NCI-H2081 treated with DMSO at 0.1 percent for 48 hours (cell line): ENCODE data around the gene RABGAP1L.
A peak's percentile ranks its signal among the peaks of the same experiment; 100 is the strongest.
"Not testable (repeated sequence)": the region's sequence is repeated elsewhere in the genome, so short reads cannot be mapped to it uniquely, and the experiment has no call there.

Source experiments
- DNase-seq: peaks from one replicate; lab custom pipeline; 2025; lab: John Stamatoyannopoulos, UW

The RABGAP1L gene

GRCh38 chr1:174877208-174877673 lies 717.9 kb downstream of the RABGAP1L start:
- peak; percentile 31 for DNase-seq

GRCh38 chr1:174880171-174880570 lies 720.9 kb downstream of the RABGAP1L start:
- no peak for DNase-seq

GRCh38 chr1:174883409-174883808 lies 724.1 kb downstream of the RABGAP1L start:
- no peak for DNase-seq

- no peak for DNase-seq
These were observed 724.7 kb downstream of the RABGAP1L start for GRCh38 chr1:174884038-174884437.

DNA sequence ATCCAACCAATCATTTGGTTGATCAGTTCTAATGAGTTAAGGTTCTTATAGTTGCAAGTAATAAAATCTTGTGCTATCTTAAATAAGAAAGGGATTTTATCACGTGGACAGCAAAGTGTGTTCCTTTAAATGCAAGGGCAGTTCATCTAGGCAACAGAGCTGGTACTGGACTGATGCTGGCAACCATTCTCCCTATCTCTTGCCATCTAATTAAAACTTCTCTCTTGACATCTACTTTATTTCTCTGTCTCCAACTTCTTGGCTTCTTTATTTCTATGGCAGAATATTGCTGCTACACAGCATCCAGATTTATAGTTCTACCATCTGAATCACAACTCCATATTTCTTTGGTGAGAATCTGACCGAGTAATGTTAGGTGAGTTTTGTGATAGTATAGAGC lies 725.2 kb downstream of the RABGAP1L start:
- no peak for DNase-seq

- no peak for DNase-seq
These were observed 730.7 kb downstream of the RABGAP1L start for GRCh38 chr1:174890024-174890423.

DNA sequence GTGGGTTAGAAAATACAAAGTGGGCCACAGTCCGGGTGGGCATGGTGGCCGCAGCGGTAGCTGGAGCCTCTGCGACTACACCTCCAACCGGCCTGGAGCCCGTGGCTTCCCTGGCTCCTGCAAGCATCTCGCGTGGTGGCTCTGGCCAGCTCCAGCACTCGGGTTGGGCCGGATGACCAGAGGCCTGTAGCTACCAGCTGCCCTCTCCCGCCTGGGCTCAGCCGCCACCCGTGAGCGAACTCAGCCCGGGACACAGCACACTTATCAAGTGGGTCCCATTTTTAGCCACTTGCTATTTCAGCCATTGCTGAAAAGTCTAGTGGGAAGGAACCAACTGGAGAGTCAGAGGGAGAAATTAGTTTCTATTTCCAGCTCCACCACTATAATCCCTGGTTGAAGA lies 732.7 kb downstream of the RABGAP1L start:
- DNase-seq: no peak

- no peak for DNase-seq
These were observed 734.9 kb downstream of the RABGAP1L start for GRCh38 chr1:174894117-174894762.

DNA sequence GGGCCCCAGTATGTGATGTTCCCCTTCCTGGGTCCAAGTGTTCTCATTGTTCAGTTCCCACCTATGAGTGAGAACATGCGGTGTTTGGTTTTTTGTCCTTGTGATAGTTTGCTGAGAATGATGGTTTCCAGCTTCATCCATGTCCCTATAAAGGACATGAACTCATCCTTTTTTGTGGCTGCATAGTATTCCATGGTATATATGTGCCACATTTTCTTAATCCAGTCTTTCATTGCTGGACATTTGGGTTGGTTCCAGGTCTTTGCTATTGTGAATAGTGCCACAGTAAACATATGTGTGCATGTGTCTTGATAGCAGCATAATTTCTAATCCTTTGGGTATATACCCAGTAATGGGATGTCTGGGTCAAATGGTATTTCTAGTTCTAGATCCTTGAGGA lies 736.3 kb downstream of the RABGAP1L start:
- DNase-seq: not testable (repeated sequence)

GRCh38 chr1:174898102-174898797 lies 738.9 kb downstream of the RABGAP1L start:
- no peak for DNase-seq

- no peak for DNase-seq
These were observed 741.0 kb downstream of the RABGAP1L start for GRCh38 chr1:174900317-174900716.

DNA sequence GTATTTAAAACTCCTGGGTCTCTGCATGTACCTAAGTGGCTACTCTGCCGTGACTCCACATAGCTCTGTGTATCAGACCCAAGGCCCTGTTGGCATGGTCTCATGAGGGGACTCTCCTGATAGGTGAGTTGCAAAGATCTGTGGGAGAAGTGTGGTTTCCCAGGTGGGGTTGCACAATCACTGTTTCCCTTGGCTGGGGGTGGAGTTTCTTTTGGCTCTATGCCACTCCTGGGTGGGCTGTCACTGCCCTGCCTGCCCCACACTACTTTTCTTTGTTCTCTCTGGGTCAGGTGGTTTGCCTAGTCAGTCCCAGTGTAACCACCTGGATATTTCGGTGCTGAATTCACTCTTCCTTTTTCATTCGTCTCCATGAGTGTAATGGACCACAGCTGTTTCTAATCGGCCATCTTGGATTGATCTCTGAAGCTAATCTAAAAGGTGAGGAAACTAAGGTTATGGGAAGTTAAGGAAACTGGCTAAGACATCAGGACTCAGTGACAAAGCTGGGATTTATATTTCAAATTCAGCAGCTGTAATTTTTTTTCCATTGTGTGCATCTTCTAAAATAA lies 743.3 kb downstream of the RABGAP1L start:
- no peak for DNase-seq

DNA sequence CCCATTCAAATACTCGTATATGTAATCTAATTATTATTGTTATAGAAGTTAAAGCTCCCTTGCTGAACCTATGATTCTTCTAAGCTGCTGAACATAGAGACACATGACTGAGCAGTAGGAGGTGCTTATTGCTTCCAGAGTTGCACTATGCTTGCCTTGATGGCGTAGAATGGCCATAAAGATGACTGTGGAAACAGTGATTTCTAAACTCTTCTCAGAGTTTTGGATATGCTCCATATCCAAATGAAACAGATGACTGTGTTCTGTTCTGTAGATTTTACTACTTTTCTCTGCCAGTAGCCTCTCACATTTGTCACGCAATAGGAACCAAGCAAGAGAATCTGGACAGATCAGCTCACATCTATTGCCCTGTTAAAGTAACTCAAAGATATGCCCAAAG lies 752.3 kb downstream of the RABGAP1L start:
- no peak for DNase-seq

GRCh38 chr1:174912264-174912663 lies 752.9 kb downstream of the RABGAP1L start:
- DNase-seq: no peak

DNA sequence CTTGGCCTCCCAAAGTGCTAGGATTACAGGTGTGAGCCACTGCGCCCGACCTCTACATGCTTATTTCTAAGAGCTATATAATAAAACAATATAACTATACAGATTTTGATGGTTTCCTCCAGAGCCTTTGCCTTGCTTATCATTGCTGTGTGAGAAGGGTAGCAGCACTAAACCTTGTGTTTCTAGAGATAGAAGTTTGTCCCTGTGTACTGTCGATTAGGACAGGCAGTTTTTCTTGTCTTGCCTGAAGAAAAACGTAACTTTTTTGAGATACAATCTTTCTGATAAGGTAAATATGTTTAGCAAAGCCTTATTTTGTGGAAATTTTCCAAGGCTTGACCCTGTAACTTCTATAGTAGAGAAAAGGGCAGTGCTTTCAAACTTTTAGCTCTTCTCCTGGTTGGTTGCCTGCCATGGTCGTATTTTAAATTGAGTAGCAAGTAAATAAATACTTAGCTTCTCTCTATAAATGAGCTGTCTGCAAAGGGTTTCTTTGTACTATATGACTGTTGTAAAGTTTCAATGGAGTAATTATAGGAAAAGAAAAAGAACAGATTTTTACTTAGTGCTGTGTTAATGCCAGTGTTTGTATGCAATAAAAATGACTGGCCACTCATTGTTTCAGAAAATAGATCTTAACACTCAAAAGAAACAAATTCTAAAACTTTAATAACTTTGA lies 754.0 kb downstream of the RABGAP1L start:
- DNase-seq: no peak

DNA sequence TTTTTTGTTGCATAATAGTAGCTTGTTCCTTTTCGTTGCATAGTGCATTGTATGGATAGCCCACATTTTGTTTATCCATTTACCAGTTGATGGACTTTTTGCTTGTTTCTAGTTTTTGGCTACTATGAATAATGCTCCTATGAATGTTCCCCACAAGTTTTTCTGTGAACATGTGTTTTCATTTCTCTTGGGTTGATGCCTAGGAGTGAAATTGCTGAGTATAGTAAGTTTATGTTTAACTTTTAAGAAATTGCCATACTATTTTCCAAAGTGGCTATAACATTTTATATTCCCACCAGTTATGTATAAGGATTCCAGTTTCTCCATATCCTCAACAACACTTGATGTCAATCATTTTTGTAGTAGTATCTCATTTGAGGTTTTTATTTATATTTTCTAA lies 755.7 kb downstream of the RABGAP1L start:
- no peak for DNase-seq

- no peak for DNase-seq
These were observed 757.5 kb downstream of the RABGAP1L start for GRCh38 chr1:174916846-174917245.

DNA sequence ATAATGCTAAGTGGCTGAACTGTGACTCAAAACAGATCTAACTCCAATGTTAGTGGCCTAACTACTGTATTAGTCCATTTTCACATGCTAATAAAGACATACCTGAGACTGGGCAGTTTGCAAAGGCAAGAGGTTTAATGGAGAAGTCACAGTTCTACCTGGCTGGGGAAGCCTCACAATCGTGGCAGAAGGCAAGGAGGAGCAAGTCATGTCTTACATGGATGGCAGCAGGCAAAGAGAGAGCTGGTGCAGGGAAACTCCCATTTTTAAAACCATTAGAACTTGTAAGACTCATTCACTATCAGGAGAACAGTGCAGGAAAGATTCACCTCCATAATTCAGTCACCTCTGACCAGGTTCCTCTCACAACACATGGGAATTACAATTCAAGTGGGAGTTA lies 760.8 kb downstream of the RABGAP1L start:
- no peak for DNase-seq

DNA sequence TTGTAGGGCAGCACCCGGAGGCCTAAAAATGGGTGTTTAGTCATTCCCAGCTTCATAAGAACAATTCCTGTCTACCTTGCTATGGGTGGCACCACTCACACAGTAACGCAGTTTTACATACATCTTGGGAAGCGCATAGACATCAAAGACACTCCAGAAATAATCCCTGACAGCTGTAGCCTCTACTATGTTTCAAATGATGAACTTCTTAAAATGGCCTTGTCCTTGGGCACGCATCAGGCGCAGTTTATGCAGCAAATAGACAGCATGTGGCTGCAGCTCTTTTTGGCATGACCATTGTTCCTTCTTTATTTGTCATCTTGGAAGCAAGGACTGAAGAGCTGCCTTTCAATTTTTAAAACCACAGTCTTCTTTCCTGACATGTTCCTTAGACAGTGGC lies 762.8 kb downstream of the RABGAP1L start:
- no peak for DNase-seq

GRCh38 chr1:174923820-174924219 lies 764.5 kb downstream of the RABGAP1L start:
- DNase-seq: no peak

- DNase-seq: no peak
These were observed 769.2 kb downstream of the RABGAP1L start for GRCh38 chr1:174928541-174928940.

DNA sequence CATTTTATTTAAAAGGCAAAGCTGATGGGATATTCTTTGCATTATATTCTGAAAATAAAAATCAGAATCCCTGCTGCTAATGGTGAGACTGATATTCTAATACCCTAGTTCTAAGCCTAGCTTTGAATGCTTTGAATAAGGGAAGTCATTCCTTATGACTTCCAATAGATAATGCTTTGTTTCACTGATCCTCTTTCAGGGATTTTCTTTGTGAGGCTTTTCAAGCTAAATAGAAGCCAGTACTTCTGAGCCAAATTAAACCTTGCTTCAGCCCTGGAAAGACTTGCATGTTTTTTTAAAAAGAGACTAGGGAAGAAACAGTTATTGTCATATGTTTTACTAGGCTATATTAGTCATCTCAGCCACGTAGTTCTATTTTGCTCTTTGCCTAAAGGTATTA lies 771.9 kb downstream of the RABGAP1L start:
- DNase-seq: no peak

DNA sequence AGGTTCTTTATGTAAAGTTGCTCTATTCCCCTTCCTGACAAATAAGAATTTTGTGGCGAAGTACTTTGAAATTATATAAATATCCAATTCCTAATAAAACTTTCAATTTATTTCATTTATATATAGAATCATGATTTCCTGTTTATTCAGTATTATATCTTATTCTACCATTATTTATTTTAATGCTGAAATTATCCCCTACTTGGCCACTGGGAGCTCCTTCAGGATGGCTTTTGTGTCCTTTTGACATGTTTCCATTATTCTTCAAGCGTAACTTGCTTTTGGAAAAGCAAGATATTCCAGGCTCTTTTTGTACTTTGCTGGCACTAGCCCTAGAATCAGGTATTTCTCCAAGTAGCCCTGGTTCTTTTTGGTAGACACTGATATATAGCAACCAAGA lies 773.3 kb downstream of the RABGAP1L start:
- no peak for DNase-seq
